Mesendoderm (in vitro differentiated cells): ENCODE data around the gene MAEA.
A peak's percentile ranks its signal among the peaks of the same experiment; 100 is the strongest.

Experiments used
- DNase-seq: peaks from one replicate; pipeline ENCODE4 v3.0.0; 2013
- H2AK5ac ChIP-seq: 2 replicates; pipeline ENCODE4 v1.6.1; 2013; ENCODE audit warnings: low read length, inconsistent platforms
- H2BK120ac ChIP-seq: 2 replicates; pipeline ENCODE4 v1.6.1; 2013; ENCODE audit warnings: low read depth, mild to moderate bottlenecking, low read length, moderate library complexity, mixed read lengths
- H2BK15ac ChIP-seq: replicated peaks from 2 replicates; pipeline ENCODE4 v1.6.1; 2013; ENCODE audit warnings: low read depth, mild to moderate bottlenecking, moderate library complexity
- H2BK5ac ChIP-seq: 2 replicates; pipeline ENCODE4 v1.6.1; 2013; ENCODE audit warnings: low read length, inconsistent platforms
- H3K18ac ChIP-seq: 2 replicates; pipeline ENCODE4 v1.6.1; 2013; ENCODE audit warnings: mild to moderate bottlenecking, low read length, mixed read lengths
- H3K23ac ChIP-seq: one replicate; pipeline ENCODE4 v1.6.1; 2013; ENCODE audit warnings: low read length
- H3K27ac ChIP-seq: 2 replicates; pipeline ENCODE4 v1.5.1; 2013; ENCODE audit warnings: low read depth, mild to moderate bottlenecking, inconsistent platforms, low read length, moderate library complexity
- H3K27me3 ChIP-seq: 2 replicates; pipeline ENCODE4 v1.6.1; 2013; ENCODE audit warnings: low read length, control low read depth, mild to moderate bottlenecking, inconsistent platforms; ENCODE audit not compliant: insufficient read depth, poor library complexity
- H3K36me3 ChIP-seq: 2 replicates; pipeline ENCODE4 v1.6.1; 2013; ENCODE audit warnings: low read length, inconsistent platforms; ENCODE audit not compliant: control insufficient read depth, insufficient read depth
- H3K4ac ChIP-seq: one replicate; pipeline ENCODE4 v1.6.1; 2013; ENCODE audit warnings: low read depth, mild to moderate bottlenecking, low read length, moderate library complexity
- H3K4me1 ChIP-seq: 2 replicates; pipeline ENCODE4 v1.6.1; 2013; ENCODE audit warnings: low read depth, low read length, inconsistent platforms; ENCODE audit not compliant: control insufficient read depth
- H3K4me2 ChIP-seq: 2 replicates; pipeline ENCODE4 v1.6.1; 2013; ENCODE audit warnings: low read length
- H3K4me3 ChIP-seq: 2 replicates; pipeline ENCODE4 v1.5.1; 2013; ENCODE audit warnings: mild to moderate bottlenecking, low read length
- H3K56ac ChIP-seq: one replicate; pipeline ENCODE4 v1.6.1; 2013; ENCODE audit warnings: low read length
- H3K79me1 ChIP-seq: 2 replicates; pipeline ENCODE4 v1.6.1; 2013; ENCODE audit warnings: low read length, inconsistent platforms
- H3K79me2 ChIP-seq: 2 replicates; pipeline ENCODE4 v1.6.1; 2013; ENCODE audit warnings: mild to moderate bottlenecking, low read length; ENCODE audit not compliant: control insufficient read depth, insufficient read depth
- H3K9ac ChIP-seq: 2 replicates; pipeline ENCODE4 v1.6.1; 2013; ENCODE audit warnings: low read length, inconsistent platforms
- H4K5ac ChIP-seq: one replicate; pipeline ENCODE4 v1.6.1; 2013; ENCODE audit warnings: low read length
- H4K8ac ChIP-seq: one replicate; pipeline ENCODE4 v1.6.1; 2013; ENCODE audit warnings: low read depth, mild to moderate bottlenecking, control low read depth, low read length, moderate library complexity
- WGBS: extraction: QIAGEN DNeasy Blood & Tissue Kit; methylation state at CpG from one replicate; pipeline ENCODE4 v1.1.7; 2013; ENCODE audit warnings: low lambda C conversion rate, missing lambda C conversion rate; ENCODE audit not compliant: insufficient coverage; ENCODE audit errors: extremely low coverage; 5-methylcytosine and 5-hydroxymethylcytosine counted together

MAEA gene

GRCh38 chr4:1299301-1299860 lies 9.7 kb downstream of the MAEA start:
- DNase-seq = no peak
- H3K18ac ChIP-seq = no peak overlapping the region
- peaks cover 3% of the 10 kb centered on the region for H3K4me1 ChIP-seq
- no peak overlapping the region for H2BK15ac ChIP-seq
- H3K27ac ChIP-seq = no peak overlapping the region
- no peak overlapping the region for H4K8ac ChIP-seq
- H3K36me3 ChIP-seq = no peaks in the 10 kb centered on the region
- no peak overlapping the region for H3K4me2 ChIP-seq
- no peak overlapping the region for H2BK5ac ChIP-seq
- H3K79me1 ChIP-seq = peaks cover 29% of the 10 kb centered on the region
- no peak overlapping the region for H3K4ac ChIP-seq
- no peak overlapping the region for H3K23ac ChIP-seq
- no peak overlapping the region for H4K5ac ChIP-seq
- H3K4me3 ChIP-seq = no peak overlapping the region
- H3K9ac ChIP-seq = no peak overlapping the region
- no peak overlapping the region for H2BK120ac ChIP-seq
- no peak overlapping the region for H2AK5ac ChIP-seq
- WGBS = no CpG with 5 or more reads among the region's 15 CpGs
- H3K27me3 ChIP-seq = no peaks in the 10 kb centered on the region
- H3K79me2 ChIP-seq = peaks cover 72% of the 10 kb centered on the region
- H3K56ac ChIP-seq = no peak overlapping the region

GRCh38 chr4:1300466-1301455 lies 11.1 kb downstream of the MAEA start:
- peak; percentile 48 for DNase-seq

GRCh38 chr4:1302159-1302558 lies 12.5 kb downstream of the MAEA start:
- no peak overlapping the region for H3K9ac ChIP-seq
- WGBS = no CpG with 5 or more reads among the region's 4 CpGs
- H2AK5ac ChIP-seq = no peak overlapping the region
- H3K27ac ChIP-seq = no peak overlapping the region
- peaks cover 70% of the 10 kb centered on the region for H3K79me2 ChIP-seq
- H3K4me2 ChIP-seq = no peak overlapping the region
- H3K18ac ChIP-seq = no peak overlapping the region
- H2BK120ac ChIP-seq = no peak overlapping the region
- peaks cover 32% of the 10 kb centered on the region for H3K79me1 ChIP-seq
- no peak overlapping the region for H2BK5ac ChIP-seq
- H3K4ac ChIP-seq = no peak overlapping the region
- H3K4me3 ChIP-seq = no peak overlapping the region
- no peak overlapping the region for H3K23ac ChIP-seq
- H3K36me3 ChIP-seq = no peaks in the 10 kb centered on the region
- H4K8ac ChIP-seq = no peak overlapping the region
- H2BK15ac ChIP-seq = no peak overlapping the region
- no peak overlapping the region for H3K56ac ChIP-seq
- peaks cover 3% of the 10 kb centered on the region for H3K4me1 ChIP-seq
- no peaks in the 10 kb centered on the region for H3K27me3 ChIP-seq
- H4K5ac ChIP-seq = no peak overlapping the region
- DNase-seq = no peak

More at GRCh38 chr4:1300466-1301455, 11.1 kb downstream of the MAEA start:
- Histone ChIP-seq H2BK5ac (no peak overlapping the region), H3K4me2 (no peak overlapping the region), H2AK5ac (no peak overlapping the region), H3K56ac (no peak overlapping the region), H2BK120ac (no peak overlapping the region), H4K8ac (no peak overlapping the region), H3K9ac (no peak overlapping the region), H3K18ac (no peak overlapping the region), H3K79me2 (peaks cover 68% of the 10 kb centered on the region), H3K4me3 (no peak overlapping the region), H3K23ac (no peak overlapping the region), H3K4me1 (peaks cover 3% of the 10 kb centered on the region), H3K27me3 (no peaks in the 10 kb centered on the region), H3K4ac (no peak overlapping the region), H3K36me3 (no peaks in the 10 kb centered on the region), H3K27ac (no peak overlapping the region), H4K5ac (no peak overlapping the region), H3K79me1 (peaks cover 30% of the 10 kb centered on the region), H2BK15ac (no peak overlapping the region)
- no CpG with 5 or more reads among the region's 40 CpGs for WGBS

GRCh38 chr4:1305261-1305711 lies 15.6 kb downstream of the MAEA start:
- H3K79me1 ChIP-seq = peaks cover 27% of the 10 kb centered on the region
- H3K79me2 ChIP-seq = peaks cover 63% of the 10 kb centered on the region
- H2AK5ac ChIP-seq = no peak overlapping the region
- H3K4me2 ChIP-seq = no peak overlapping the region
- no peak for DNase-seq
- H2BK5ac ChIP-seq = no peak overlapping the region
- H3K9ac ChIP-seq = no peak overlapping the region
- H2BK15ac ChIP-seq = no peak overlapping the region
- no peaks in the 10 kb centered on the region for H3K36me3 ChIP-seq
- H3K56ac ChIP-seq = no peak overlapping the region
- H2BK120ac ChIP-seq = no peak overlapping the region
- H3K4me1 ChIP-seq = no peaks in the 10 kb centered on the region
- H4K8ac ChIP-seq = no peak overlapping the region
- WGBS = no CpG with 5 or more reads among the region's 13 CpGs
- H3K27ac ChIP-seq = peak overlapping the region; percentile 31
- H3K23ac ChIP-seq = no peak overlapping the region
- H3K18ac ChIP-seq = no peak overlapping the region
- H3K27me3 ChIP-seq = no peaks in the 10 kb centered on the region
- H3K4me3 ChIP-seq = no peak overlapping the region
- no peak overlapping the region for H4K5ac ChIP-seq
- H3K4ac ChIP-seq = no peak overlapping the region

GRCh38 chr4:1305781-1306455 lies 16.2 kb downstream of the MAEA start:
- Histone ChIP-seq H2BK120ac (no peak overlapping the region), H3K23ac (no peak overlapping the region), H3K4me3 (no peak overlapping the region), H2BK5ac (no peak overlapping the region), H3K4me2 (no peak overlapping the region), H3K4me1 (no peaks in the 10 kb centered on the region), H3K79me1 (peaks cover 26% of the 10 kb centered on the region), H3K27me3 (no peaks in the 10 kb centered on the region), H3K18ac (no peak overlapping the region), H3K4ac (no peak overlapping the region), H3K36me3 (no peaks in the 10 kb centered on the region), H3K56ac (no peak overlapping the region), H2BK15ac (no peak overlapping the region), H3K79me2 (peaks cover 63% of the 10 kb centered on the region), H3K9ac (no peak overlapping the region), H4K8ac (no peak overlapping the region), H2AK5ac (no peak overlapping the region), H4K5ac (no peak overlapping the region), H3K27ac (peak overlapping the region; percentile 31)
- WGBS = no CpG with 5 or more reads among the region's 17 CpGs
- no peak for DNase-seq
